T-helper 1 cell (primary cell): Measurements from ENCODE around the gene ATP5PB.

Experiments
- DNase-seq, 5 donors: peaks; one replicate each; pipeline ENCODE4 v3.0.0-alpha.2; 2012 to 2020

The ATP5PB gene

GRCh38 chr1:111509997-111510375, 60.7 kb downstream of the ATP5PB start:
- no peak for DNase-seq

GRCh38 chr1:111511370-111511769, 62.1 kb downstream of the ATP5PB start:
- DNase-seq = no peak
